Right atrium auricular region (tissue), 2 donors: ENCODE results near the gene ESPL1. TPM values are rescaled to one million over a fixed set of nuclear protein-coding genes. Genes with fewer than 3 reads are reported as not detected.

Source experiments
- DNase-seq: peaks from one replicate; pipeline ENCODE4 v3.0.0-alpha.2; 2019; ENCODE audit warnings: low spot score
- H3K27ac ChIP-seq, 2 donors: fragments of 200-600 bp; sonication (generic); 1 replicate in 1 of 2; 2 replicates in 1 of 2; pipeline ENCODE4 v1.5.1; 2016 to 2019
- H3K27me3 ChIP-seq, 2 donors: fragments of 200-600 bp; sonication (generic); one replicate each; pipeline versions ENCODE4 v1.5.1 to v1.6.0; 2017 to 2019
- H3K36me3 ChIP-seq: fragments of 200-600 bp; sonication (generic); one replicate; pipeline ENCODE4 v1.5.1; 2016
- H3K4me1 ChIP-seq, 2 donors: fragments of 200-600 bp; sonication (generic); one replicate each; pipeline versions ENCODE4 v1.5.1 to v1.6.0; 2017 to 2019
- H3K4me3 ChIP-seq, 2 donors: fragments of 200-600 bp; sonication (generic); 1 replicate in 1 of 2; 2 replicates in 1 of 2; pipeline ENCODE4 v1.5.1; 2017 to 2019; ENCODE audit warnings: mild to moderate bottlenecking in 1 of 2, moderate library complexity in 1 of 2
- H3K9me3 ChIP-seq, 2 donors: fragments of 200-600 bp; sonication (generic); one replicate each; pipeline ENCODE4 v1.5.1; 2019
- total RNA-seq, 2 donors: library from RNA; depleted of rRNA; stranded (reverse); fragments of >200 nt; gene quantifications; one replicate each; pipeline ENCODE4 v1.1.0, GENCODE V29; 2016
- TF ChIP-seq, protein P1 (sequence below), 2 donors: fragments of 200-600 bp; sonication (generic); IDR thresholded peaks; one replicate each; pipeline ENCODE4 v1.5.1; 2019; ENCODE audit warnings: antibody characterized with exemption in 2 of 2

Gene ESPL1
- total RNA-seq, 2 donors from 2014 or later: 0.12 to 0.59 TPM

DNA sequence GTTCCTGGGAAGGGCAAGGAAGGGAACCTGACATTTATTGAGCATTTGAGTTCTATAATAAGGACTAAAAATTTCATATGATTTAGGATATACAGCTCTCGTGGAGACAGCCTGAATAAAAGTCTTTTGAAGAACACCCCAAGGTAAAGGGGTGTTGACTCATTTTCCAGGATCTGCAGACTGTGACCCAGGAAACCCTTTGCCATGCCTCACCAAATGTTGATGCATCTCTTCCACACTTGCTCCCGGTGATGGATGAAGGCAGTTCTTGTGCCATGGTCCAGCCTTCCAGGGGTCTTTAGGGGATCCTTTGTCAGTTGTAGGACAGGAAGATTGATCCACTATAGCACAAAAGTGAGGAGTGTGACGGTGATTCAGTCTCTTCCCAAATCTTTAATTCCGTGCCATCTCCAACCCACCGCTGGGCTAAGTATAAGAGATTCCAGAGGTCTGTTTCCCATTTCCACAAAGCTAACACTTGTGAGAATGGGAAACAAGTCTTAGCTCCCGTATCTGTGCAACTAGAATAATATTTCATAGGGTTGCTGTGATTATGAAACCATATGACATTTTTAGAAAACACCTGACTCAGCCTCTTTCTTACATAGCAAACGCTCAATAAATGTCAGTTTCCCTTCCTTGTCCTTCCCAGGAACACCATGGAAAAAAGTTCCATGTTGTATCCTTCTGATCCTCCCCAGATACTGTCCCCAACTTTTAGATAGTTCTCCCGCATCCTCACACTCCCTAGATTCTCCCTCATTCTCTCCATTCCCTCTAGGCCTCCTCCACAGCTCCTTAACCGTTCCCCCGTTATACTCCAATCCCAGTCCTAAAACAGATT, 52.5 kb downstream of the ESPL1 start:
- Histone ChIP-seq H3K9me3 (no peaks in the 10 kb centered on the region), H3K27ac (peak overlapping the region; percentile 92 to 95), H3K4me3 (peak overlapping the region; percentile 62 to 67), H3K27me3 (no peaks in the 10 kb centered on the region), H3K36me3 (peaks cover 25% of the 10 kb centered on the region), H3K4me1 (peaks cover 0 to 32% of the 10 kb centered on the region in 2 donors)
- no peak for DNase-seq
- TF ChIP-seq, protein P1, sequence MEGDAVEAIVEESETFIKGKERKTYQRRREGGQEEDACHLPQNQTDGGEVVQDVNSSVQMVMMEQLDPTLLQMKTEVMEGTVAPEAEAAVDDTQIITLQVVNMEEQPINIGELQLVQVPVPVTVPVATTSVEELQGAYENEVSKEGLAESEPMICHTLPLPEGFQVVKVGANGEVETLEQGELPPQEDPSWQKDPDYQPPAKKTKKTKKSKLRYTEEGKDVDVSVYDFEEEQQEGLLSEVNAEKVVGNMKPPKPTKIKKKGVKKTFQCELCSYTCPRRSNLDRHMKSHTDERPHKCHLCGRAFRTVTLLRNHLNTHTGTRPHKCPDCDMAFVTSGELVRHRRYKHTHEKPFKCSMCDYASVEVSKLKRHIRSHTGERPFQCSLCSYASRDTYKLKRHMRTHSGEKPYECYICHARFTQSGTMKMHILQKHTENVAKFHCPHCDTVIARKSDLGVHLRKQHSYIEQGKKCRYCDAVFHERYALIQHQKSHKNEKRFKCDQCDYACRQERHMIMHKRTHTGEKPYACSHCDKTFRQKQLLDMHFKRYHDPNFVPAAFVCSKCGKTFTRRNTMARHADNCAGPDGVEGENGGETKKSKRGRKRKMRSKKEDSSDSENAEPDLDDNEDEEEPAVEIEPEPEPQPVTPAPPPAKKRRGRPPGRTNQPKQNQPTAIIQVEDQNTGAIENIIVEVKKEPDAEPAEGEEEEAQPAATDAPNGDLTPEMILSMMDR (IDR thresholded peaks at IDR 0.05): no peak

DNA sequence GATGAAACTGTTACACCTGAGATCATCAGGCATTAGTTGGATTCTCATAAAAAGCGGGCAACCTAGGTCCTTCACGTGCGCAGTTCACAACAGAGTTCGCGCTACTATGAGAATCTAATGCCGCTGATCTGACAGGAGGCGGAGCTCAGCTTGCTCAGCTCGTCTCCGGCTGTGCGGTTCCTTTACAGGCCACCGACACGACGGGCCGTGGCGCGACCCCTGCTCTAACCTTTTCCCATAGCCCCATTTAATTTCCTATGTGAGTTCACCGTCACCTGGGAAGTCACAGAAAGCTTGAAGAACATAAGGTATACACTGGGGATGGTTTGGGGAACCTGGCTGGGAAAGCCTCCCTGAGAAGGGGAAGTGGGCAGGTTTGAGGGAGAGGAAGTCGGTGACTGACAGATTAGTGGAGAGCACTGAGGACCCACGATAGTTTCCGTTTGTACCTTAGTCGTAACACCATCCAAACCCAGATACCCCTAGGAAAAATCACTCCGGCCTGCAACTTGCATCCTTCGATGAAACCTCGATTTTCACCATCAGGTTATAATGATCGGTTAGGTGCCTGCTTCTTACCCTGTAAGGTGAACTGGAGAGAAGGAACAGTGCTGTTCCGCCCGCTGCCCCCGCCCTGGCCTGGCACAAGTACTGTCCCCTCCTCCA, 56.1 kb downstream of the ESPL1 start:
- Histone ChIP-seq H3K27ac (peak overlapping the region; percentile 89 to 95), H3K36me3 (peaks cover under 1% of the 10 kb centered on the region), H3K27me3 (no peaks in the 10 kb centered on the region), H3K4me3 (peak overlapping the region; percentile 67 to 80), H3K4me1 (peaks cover 0 to 38% of the 10 kb centered on the region in 2 donors), H3K9me3 (no peaks in the 10 kb centered on the region)
- no peak for DNase-seq
- TF ChIP-seq, protein P1 (IDR thresholded peaks at IDR 0.05): no peak

DNA sequence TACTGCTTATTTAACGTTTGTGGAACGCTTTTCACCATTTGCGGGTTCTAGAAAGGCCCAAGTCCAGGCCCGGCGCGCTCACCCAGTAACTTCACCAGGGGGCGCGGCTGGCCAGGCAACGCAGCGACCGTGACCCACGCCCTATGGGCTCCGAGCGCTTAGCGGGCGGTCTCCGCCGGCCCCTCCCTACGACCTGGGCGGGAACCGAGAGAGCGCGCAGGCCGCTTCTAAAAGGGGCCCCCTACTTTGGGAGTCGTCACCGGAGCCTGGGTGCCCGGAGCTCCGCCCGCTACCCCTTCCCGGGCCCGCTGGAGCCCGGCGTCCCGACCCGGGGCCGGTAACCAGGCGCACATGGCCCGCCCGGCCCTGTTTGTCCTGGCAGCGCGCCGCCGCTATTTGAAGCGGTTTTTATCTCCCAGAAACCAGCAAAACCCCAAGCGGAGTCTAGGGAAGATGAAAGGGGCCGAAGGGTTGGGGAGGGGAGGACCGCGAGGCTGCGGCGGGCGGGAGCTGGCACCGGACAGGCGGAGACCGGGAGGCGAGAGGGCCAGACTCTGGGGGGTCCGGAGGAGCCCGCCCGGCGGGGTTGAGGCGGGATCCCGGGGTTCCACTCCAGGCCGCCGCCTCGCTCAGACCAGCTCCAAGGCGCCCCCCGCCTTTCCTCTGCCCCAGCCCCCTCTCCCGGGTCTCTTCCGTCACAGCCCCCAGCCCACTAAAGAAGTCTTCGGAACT, 56.8 kb downstream of the ESPL1 start:
- Histone ChIP-seq H3K27ac (peak overlapping the region; percentile 89 to 95), H3K27me3 (no peaks in the 10 kb centered on the region), H3K9me3 (no peaks in the 10 kb centered on the region), H3K4me1 (peaks cover 0 to 36% of the 10 kb centered on the region in 2 donors), H3K36me3 (no peaks in the 10 kb centered on the region), H3K4me3 (peak overlapping the region; percentile 67 to 80)
- TF ChIP-seq, protein P1 (IDR thresholded peaks at IDR 0.05): peak; percentile 62 to 91
- DNase-seq: peak; percentile 94

DNA sequence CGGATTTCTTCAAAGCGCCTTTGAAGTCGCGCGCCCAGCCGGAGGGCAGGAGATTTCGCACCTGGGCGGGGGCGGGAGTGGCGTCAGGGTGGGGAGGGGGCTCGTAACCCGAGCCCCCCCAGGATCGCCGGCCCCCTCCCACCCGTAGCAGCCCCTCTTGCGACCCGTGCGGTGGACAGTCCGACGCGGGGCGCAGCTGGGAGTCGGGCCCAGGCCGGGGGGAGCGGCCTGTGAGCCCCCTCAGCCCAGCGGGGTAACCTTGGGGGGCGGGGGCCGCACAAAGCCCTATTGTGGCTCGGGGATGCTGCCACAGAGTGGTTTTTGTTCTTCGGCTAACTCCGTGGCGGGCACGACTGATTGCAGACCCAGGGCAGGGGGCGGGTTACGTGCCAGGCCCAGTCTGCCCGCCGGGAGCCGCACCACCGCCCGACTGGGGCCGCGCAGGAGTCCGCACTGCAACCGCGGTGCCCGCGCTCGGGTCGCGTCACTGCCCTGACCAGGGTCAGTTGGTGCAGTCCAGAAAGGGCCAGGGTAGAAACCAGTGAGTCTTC, 57.5 kb downstream of the ESPL1 start:
- no peaks in the 10 kb centered on the region for H3K27me3 ChIP-seq
- peak; percentile 58 for DNase-seq
- no peaks in the 10 kb centered on the region for H3K36me3 ChIP-seq
- H3K4me3 ChIP-seq: peak overlapping the region; percentile 67 to 80
- peaks cover 0 to 29% of the 10 kb centered on the region in 2 donors for H3K4me1 ChIP-seq
- TF ChIP-seq, protein P1 (IDR thresholded peaks at IDR 0.05): no peak
- peak overlapping the region; percentile 89 to 95 for H3K27ac ChIP-seq
- H3K9me3 ChIP-seq: no peaks in the 10 kb centered on the region

DNA sequence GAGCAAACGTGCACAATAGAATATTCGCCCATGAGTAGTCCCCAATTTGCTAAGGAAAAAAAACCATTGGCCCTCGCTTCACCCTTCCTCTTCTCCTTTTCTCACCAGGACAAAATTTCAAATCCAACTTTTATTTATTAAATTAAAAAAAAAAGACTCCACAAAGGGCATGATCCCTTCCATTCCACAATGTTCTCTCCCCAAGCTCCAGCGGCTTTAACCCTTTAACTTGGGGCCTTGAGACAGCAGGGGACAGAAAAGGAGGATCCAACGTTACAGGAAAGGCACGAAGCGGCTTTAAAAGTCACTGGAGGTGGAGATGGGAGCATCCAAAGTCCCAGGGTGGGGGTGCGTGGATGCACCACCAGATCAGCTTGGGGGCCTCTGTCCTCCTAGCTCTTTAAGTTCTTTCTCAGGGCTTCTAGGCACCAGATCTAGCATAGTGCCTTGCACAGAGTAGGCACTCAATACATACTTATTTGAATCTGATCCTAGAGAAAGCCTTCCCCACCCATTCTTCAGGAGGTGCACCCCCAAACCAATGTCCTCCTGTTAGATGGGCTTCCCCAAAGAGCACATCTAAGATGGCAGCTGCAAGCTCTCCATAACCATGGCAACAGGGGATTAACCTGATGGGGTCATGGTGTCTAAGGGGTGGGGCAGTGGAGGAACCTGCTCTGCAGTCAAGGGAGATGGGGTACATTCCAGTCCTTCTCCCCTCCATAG, 58.5 kb downstream of the ESPL1 start:
- Histone ChIP-seq H3K9me3 (no peaks in the 10 kb centered on the region), H3K4me3 (no peak overlapping the region)

More for the DNA sequence above, 58.5 kb downstream of the ESPL1 start:
- TF ChIP-seq, protein P1 (IDR thresholded peaks at IDR 0.05): no peak
- DNase-seq: no peak
- peaks cover 0 to 25% of the 10 kb centered on the region in 2 donors for H3K4me1 ChIP-seq
- no peaks in the 10 kb centered on the region for H3K36me3 ChIP-seq
- H3K27ac ChIP-seq: no peak overlapping the region
- H3K27me3 ChIP-seq: no peaks in the 10 kb centered on the region
